ENCODE data around the gene SLC22A23.

SLC22A23 gene

DNA sequence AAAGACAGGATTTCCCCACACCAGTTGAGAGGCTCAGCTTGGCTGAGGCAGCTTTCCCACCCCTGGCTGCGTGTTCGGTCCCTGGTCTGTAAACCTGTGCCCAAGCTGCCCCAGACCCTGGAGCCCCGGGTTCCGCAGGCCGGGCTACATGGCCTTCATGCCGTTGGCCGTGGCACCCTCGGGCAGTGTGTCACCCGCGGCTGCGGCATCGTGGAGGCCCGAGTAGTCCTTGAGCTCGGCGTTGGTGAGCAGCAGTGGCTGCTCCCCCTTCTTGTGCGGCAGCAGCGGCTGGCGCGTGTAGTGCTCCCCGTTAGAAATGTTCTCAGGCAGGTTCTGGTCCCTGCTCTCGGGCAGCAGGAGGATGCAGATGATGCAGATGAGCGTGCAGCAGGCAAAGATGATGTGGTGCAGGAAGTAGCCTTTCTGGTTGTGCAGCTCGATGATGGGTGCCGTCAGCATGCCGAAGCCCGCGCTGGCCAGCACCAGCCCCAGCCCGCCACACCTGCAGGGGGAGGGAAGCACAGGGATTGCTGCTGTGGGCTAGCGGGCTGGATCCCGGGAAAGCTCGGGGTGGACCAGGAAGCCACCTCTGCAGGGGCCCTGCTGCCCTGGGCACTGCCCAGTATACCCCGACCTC lies 183.8 kb downstream of the SLC22A23 start:
- H3F3A ChIP-seq (ENCODE audit: control insufficient read depth, insufficient read depth) = peaks cover 3% of the 10 kb centered on the region; the same call in 1 of the 2 replicates
- H3K27ac ChIP-seq (ENCODE audit: low read depth, low read length) = no peak overlapping the region
- TF ChIP-seq, protein P1, sequence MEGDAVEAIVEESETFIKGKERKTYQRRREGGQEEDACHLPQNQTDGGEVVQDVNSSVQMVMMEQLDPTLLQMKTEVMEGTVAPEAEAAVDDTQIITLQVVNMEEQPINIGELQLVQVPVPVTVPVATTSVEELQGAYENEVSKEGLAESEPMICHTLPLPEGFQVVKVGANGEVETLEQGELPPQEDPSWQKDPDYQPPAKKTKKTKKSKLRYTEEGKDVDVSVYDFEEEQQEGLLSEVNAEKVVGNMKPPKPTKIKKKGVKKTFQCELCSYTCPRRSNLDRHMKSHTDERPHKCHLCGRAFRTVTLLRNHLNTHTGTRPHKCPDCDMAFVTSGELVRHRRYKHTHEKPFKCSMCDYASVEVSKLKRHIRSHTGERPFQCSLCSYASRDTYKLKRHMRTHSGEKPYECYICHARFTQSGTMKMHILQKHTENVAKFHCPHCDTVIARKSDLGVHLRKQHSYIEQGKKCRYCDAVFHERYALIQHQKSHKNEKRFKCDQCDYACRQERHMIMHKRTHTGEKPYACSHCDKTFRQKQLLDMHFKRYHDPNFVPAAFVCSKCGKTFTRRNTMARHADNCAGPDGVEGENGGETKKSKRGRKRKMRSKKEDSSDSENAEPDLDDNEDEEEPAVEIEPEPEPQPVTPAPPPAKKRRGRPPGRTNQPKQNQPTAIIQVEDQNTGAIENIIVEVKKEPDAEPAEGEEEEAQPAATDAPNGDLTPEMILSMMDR (IDR thresholded peaks at IDR 0.05; ENCODE audit: low read depth, low read length, poor library complexity, severe bottlenecking) = no peak
- no peak for TF ChIP-seq EZH2phosphoT487 (IDR thresholded peaks at IDR 0.05; ENCODE audit: borderline replicate concordance, low read length)
- no peaks in the 10 kb centered on the region for H3K9me2 ChIP-seq (replicated peaks; ENCODE audit: control insufficient read depth, low read length)
- no peak overlapping the region for H3K4me2 ChIP-seq (ENCODE audit: low read length)
- H3K27me3 ChIP-seq (ENCODE audit: control insufficient read depth, low read length) = no peaks in the 10 kb centered on the region
- H4K20me1 ChIP-seq (ENCODE audit: control insufficient read depth, insufficient read depth, low read depth, low read length) = 0 out of 2 replicates have a peak, but pooled peaks cover 4% of the 10 kb centered on the region
- H3K79me2 ChIP-seq (ENCODE audit: control insufficient read depth, low read length) = peaks cover 8% of the 10 kb centered on the region
- H3K9me3 ChIP-seq (ENCODE audit: control insufficient read depth, insufficient read depth, low read length) = no peaks in the 10 kb centered on the region
- H3K4me1 ChIP-seq (ENCODE audit: control insufficient read depth, low read length) = no peaks in the 10 kb centered on the region
- peaks cover 46% of the 10 kb centered on the region for H3K36me3 ChIP-seq (ENCODE audit: control insufficient read depth, low read length)
- H3K4me3 ChIP-seq (ENCODE audit: low read length) = no peak overlapping the region

DNA sequence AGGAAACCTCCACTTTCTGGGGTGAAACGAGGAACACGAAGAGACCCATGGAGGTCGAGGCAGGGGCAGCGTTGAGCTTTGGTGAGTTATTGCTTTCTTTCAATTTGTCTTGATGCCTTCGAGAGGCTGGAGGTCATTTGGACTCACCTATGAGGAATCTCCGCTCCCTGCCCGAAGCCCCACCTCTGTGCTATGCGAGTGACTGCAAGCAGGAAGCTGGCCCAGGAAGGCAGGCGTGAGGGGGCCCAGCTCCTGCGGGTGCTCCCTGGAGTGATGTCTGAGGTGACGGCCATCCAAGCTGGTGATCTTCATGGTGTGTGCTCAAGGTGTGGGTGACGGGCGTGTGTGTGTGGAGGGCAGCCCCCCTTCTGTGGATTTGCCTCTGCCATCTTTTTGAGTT lies 185.1 kb downstream of the SLC22A23 start:
- Histone ChIP-seq H3K36me3 (ENCODE audit: control insufficient read depth, low read length) (peaks cover 54% of the 10 kb centered on the region), H3K79me2 (ENCODE audit: control insufficient read depth, low read length) (peaks cover 17% of the 10 kb centered on the region), H3K4me3 (ENCODE audit: low read length) (no peak overlapping the region), H3K4me2 (ENCODE audit: low read length) (no peak overlapping the region), H3F3A (ENCODE audit: control insufficient read depth, insufficient read depth) (peaks cover 3% of the 10 kb centered on the region; the same call in 1 of the 2 replicates), H3K9me3 (ENCODE audit: control insufficient read depth, insufficient read depth, low read length) (no peaks in the 10 kb centered on the region), H4K20me1 (ENCODE audit: control insufficient read depth, insufficient read depth, low read depth, low read length) (no peaks in the 10 kb centered on the region), H3K4me1 (ENCODE audit: control insufficient read depth, low read length) (no peaks in the 10 kb centered on the region), H3K27me3 (ENCODE audit: control insufficient read depth, low read length) (no peaks in the 10 kb centered on the region), H3K9me2 (replicated peaks; ENCODE audit: control insufficient read depth, low read length) (no peaks in the 10 kb centered on the region), H3K27ac (ENCODE audit: low read depth, low read length) (no peak overlapping the region)
- no peak for TF ChIP-seq EZH2phosphoT487 (IDR thresholded peaks at IDR 0.05; ENCODE audit: borderline replicate concordance, low read length)
- TF ChIP-seq, protein P1 (IDR thresholded peaks at IDR 0.05; ENCODE audit: low read depth, low read length, poor library complexity, severe bottlenecking) = no peak

DNA sequence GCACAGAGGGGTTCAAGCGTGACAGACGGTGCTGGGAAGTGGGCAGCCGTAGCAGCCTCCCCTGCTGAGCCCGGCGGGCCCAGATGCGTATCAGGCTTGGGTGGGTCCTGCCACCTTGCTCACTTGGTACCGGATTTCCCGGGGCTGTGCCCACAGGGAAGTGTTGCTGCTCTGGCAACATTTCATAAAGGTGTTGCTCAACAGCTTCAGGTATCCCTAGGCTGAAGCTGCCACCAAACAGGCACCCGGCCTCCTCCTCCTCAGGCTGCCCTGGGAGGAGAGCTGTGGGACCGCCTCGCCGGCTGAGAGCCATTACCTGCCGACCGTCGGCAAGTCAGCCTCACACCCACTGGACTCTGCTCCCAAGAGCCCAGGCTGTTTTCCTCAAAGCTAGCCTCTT lies 186.6 kb downstream of the SLC22A23 start:
- TF ChIP-seq EZH2phosphoT487 (IDR thresholded peaks at IDR 0.05; ENCODE audit: borderline replicate concordance, low read length) = no peak
- TF ChIP-seq, protein P1 (IDR thresholded peaks at IDR 0.05; ENCODE audit: low read depth, low read length, poor library complexity, severe bottlenecking) = no peak
- Histone ChIP-seq H3K4me3 (ENCODE audit: low read length) (no peak overlapping the region), H3K9me3 (ENCODE audit: control insufficient read depth, insufficient read depth, low read length) (no peaks in the 10 kb centered on the region), H3K36me3 (ENCODE audit: control insufficient read depth, low read length) (peaks cover 65% of the 10 kb centered on the region), H3F3A (ENCODE audit: control insufficient read depth, insufficient read depth) (peaks cover 3% of the 10 kb centered on the region; the same call in 1 of the 2 replicates), H3K79me2 (ENCODE audit: control insufficient read depth, low read length) (peaks cover 30% of the 10 kb centered on the region), H4K20me1 (ENCODE audit: control insufficient read depth, insufficient read depth, low read depth, low read length) (no peaks in the 10 kb centered on the region), H3K9me2 (replicated peaks; ENCODE audit: control insufficient read depth, low read length) (no peaks in the 10 kb centered on the region), H3K4me2 (ENCODE audit: low read length) (no peak overlapping the region), H3K27ac (ENCODE audit: low read depth, low read length) (no peak overlapping the region), H3K4me1 (ENCODE audit: control insufficient read depth, low read length) (no peaks in the 10 kb centered on the region), H3K27me3 (ENCODE audit: control insufficient read depth, low read length) (no peaks in the 10 kb centered on the region)

Measured in DOHH2 (cell line).